ENCODE measurements around the gene SEPTIN1. TPM values are rescaled to one million over a fixed set of nuclear protein-coding genes. Genes with fewer than 3 reads are reported as not detected.
A peak's percentile ranks its signal among the peaks of the same experiment; 100 is the strongest.

The SEPTIN1 gene
- total RNA-seq, 2 donors from 2014 or later, result 1.1 to 2.3 TPM

DNA sequence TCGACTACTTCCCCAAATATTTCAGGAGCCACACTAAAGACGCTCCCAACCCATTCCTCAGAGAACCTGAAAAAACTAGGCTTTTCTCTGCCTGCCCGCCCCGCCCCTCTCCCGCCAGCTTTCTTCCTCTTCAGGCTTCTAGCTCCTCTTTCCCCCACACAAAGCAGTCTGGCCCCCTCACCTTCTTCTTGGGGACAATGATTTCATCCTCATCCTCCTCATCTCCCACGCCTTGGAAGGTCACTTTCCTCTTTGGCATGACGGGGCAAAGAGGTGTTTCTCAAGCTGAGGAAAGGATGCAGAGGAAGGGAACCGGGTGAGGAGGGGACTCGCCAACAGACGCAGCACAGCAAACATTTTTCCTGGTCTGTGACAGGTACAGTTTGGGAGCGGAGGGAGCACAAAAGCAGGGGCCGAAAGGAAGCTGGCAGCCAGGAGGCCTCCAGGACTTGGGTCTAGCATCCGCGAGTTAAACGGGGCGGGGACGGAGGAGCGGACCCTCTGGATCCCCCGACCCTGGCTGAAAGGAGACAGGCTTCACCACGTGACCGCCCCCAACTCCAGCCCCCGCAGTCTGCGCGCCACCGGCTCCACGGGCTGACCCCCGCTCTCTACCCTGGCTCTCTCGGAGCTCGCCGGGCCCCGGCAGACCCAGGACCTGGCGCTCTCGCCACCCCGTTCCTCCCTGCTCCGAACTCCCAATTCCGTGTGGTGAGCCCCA, 27.8 kb downstream of the SEPTIN1 start:
- no peaks in the 10 kb centered on the region for H3K9me3 ChIP-seq (ENCODE audit: control insufficient read depth, low read length)
- Mint-ChIP-seq H3K4me1 (peaks cover 14% of the 10 kb centered on the region), H3K9me3 (no peaks in the 10 kb centered on the region), H3K36me3 (ENCODE audit: low read depth) (peaks cover 43% of the 10 kb centered on the region), H3K27ac (peak overlapping the region; percentile 99), H3K27me3 (ENCODE audit: insufficient read depth) (no peaks in the 10 kb centered on the region), H3K4me3 (peak overlapping the region; percentile 96)
- peak overlapping the region; percentile 85 for H3K27ac ChIP-seq (ENCODE audit: low read depth, low read length)
- TF ChIP-seq, protein P1, sequence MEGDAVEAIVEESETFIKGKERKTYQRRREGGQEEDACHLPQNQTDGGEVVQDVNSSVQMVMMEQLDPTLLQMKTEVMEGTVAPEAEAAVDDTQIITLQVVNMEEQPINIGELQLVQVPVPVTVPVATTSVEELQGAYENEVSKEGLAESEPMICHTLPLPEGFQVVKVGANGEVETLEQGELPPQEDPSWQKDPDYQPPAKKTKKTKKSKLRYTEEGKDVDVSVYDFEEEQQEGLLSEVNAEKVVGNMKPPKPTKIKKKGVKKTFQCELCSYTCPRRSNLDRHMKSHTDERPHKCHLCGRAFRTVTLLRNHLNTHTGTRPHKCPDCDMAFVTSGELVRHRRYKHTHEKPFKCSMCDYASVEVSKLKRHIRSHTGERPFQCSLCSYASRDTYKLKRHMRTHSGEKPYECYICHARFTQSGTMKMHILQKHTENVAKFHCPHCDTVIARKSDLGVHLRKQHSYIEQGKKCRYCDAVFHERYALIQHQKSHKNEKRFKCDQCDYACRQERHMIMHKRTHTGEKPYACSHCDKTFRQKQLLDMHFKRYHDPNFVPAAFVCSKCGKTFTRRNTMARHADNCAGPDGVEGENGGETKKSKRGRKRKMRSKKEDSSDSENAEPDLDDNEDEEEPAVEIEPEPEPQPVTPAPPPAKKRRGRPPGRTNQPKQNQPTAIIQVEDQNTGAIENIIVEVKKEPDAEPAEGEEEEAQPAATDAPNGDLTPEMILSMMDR (conservative IDR thresholded peaks at IDR 0.05), result no peak
- H3K36me3 ChIP-seq (ENCODE audit: control insufficient read depth, insufficient read depth, low read length), result peaks cover 60% of the 10 kb centered on the region
- no peaks in the 10 kb centered on the region for H3K27me3 ChIP-seq (ENCODE audit: control insufficient read depth, insufficient read depth, low read length, poor library complexity, severe bottlenecking)
- DNase-seq, result no peak
- H3K4me3 ChIP-seq (ENCODE audit: low read length), result peak overlapping the region; percentile 93
- H3K4me1 ChIP-seq (ENCODE audit: control insufficient read depth, insufficient read depth, low read length), result peaks cover 9% of the 10 kb centered on the region
- WGBS, 2 experiments (ENCODE audit: insufficient coverage in 1 of 2, insufficient read length in 1 of 2), result 3 to 11% methylated on average over 14 to 36 of the region's 36 CpGs
- peak overlapping the region; percentile 96 for H3K9ac ChIP-seq (ENCODE audit: extremely low read depth, low read length, poor library complexity, severe bottlenecking)

DNA sequence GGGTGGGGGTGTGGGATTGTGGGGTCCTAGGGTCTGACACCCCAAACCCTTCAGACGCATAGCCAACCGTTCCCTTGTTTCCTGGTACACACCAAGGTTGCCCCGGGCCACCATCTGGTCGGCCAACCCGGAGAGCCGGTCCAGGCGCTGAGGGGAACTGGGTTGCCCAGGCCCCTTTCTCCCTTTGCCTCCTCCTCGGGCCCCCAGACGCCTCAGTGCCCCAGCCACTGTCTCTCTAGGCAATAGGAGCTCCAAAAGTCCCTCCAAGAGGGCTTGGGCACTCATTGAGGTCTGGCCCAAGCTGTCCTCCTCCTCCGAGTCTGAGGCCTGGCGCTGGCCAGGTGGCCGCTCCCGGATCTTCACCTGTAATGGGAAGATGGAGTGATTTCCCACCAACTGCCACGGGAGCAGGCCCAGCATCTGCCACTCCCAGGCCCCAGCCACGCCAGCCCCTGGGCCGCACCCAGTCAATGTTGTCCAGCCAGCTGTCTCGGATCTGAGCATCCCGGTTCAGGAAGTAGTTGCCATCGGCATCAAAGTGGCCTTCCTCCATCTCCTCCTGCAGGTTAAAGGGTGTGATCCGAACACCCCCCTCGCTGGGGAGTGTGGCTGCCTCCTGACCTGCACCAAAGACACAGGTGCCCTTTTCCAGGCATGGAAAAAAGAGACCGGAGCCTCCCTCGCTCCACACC, 28.8 kb downstream of the SEPTIN1 start:
- H3K27me3 Mint-ChIP-seq (ENCODE audit: insufficient read depth), result no peaks in the 10 kb centered on the region
- TF ChIP-seq, protein P1 (conservative IDR thresholded peaks at IDR 0.05), result no peak
- peak overlapping the region; percentile 96 for H3K4me3 Mint-ChIP-seq
- peaks cover 43% of the 10 kb centered on the region for H3K36me3 Mint-ChIP-seq (ENCODE audit: low read depth)
- H3K9ac ChIP-seq (ENCODE audit: extremely low read depth, low read length, poor library complexity, severe bottlenecking), result peak overlapping the region; percentile 96
- DNase-seq, result no peak
- H3K4me1 ChIP-seq (ENCODE audit: control insufficient read depth, insufficient read depth, low read length), result peaks cover 9% of the 10 kb centered on the region
- peaks cover 14% of the 10 kb centered on the region for H3K4me1 Mint-ChIP-seq
- no peaks in the 10 kb centered on the region for H3K27me3 ChIP-seq (ENCODE audit: control insufficient read depth, insufficient read depth, low read length, poor library complexity, severe bottlenecking)
- H3K36me3 ChIP-seq (ENCODE audit: control insufficient read depth, insufficient read depth, low read length), result peaks cover 56% of the 10 kb centered on the region
- no peaks in the 10 kb centered on the region for H3K9me3 ChIP-seq (ENCODE audit: control insufficient read depth, low read length)
- H3K27ac ChIP-seq (ENCODE audit: low read depth, low read length), result no peak overlapping the region
- peak overlapping the region; percentile 99 for H3K27ac Mint-ChIP-seq
- peak overlapping the region; percentile 93 for H3K4me3 ChIP-seq (ENCODE audit: low read length)
- no peaks in the 10 kb centered on the region for H3K9me3 Mint-ChIP-seq
- 94 to 98% methylated on average over 13 to 23 of the region's 23 CpGs for WGBS, 2 experiments (ENCODE audit: insufficient coverage in 1 of 2, insufficient read length in 1 of 2)

DNA sequence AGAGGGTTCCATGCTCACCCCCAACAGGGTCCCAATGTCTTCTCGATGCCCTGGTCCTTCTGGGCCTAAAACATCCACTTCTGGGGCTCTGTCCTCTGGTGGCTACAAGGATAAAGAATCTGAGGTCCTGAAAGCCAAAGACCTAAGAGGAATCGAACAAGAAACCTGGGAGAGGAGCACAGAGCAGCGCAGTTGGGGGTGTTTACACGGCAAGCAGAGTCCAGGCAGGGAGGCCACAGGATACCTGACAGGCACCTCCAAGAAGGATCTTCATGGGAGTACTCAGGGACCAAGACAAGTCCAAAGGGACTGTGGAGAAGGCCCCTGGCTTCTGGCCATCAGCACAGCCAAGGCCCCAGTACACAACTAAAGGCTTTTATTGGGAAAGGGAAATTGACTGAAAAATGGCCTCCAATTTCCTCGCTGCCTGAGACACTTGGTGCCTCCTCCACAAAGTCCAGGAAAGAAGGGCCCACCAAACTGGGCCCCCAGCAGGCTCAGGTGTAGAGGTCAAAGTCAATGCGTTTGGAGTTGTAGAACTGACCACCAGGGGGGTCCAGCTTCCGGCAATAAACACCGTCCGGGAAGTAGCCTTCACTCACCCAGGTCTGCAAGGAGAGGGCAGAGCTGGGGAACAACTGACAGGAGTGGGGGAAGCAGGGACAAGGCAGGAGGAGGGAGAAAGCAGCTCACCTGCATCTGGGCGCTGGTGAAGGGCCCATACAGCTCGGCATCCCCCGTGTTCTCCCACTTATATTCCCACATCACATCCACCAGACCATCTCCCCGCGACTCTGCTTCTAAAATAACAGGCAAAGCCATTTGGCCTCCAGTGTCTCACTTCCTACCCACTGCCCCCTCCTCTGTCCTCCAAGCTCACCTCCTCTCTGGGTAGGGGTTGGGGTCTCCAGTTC, 29.6 kb downstream of the SEPTIN1 start:
- peaks cover 14% of the 10 kb centered on the region for H3K4me1 Mint-ChIP-seq
- H3K27ac Mint-ChIP-seq, result peak overlapping the region; percentile 55
- H3K4me3 ChIP-seq (ENCODE audit: low read length), result no peak overlapping the region
- H3K4me3 Mint-ChIP-seq, result peak overlapping the region; percentile 96
- 92 to 95% methylated on average over 5 to 11 of the region's 14 CpGs for WGBS, 2 experiments (ENCODE audit: insufficient coverage in 1 of 2, insufficient read length in 1 of 2)
- H3K9me3 ChIP-seq (ENCODE audit: control insufficient read depth, low read length), result no peaks in the 10 kb centered on the region
- no peaks in the 10 kb centered on the region for H3K27me3 Mint-ChIP-seq (ENCODE audit: insufficient read depth)
- peaks cover 56% of the 10 kb centered on the region for H3K36me3 ChIP-seq (ENCODE audit: control insufficient read depth, insufficient read depth, low read length)
- no peaks in the 10 kb centered on the region for H3K27me3 ChIP-seq (ENCODE audit: control insufficient read depth, insufficient read depth, low read length, poor library complexity, severe bottlenecking)
- H3K36me3 Mint-ChIP-seq (ENCODE audit: low read depth), result peaks cover 43% of the 10 kb centered on the region
- H3K9ac ChIP-seq (ENCODE audit: extremely low read depth, low read length, poor library complexity, severe bottlenecking), result no peak overlapping the region
- H3K4me1 ChIP-seq (ENCODE audit: control insufficient read depth, insufficient read depth, low read length), result peaks cover 9% of the 10 kb centered on the region
- H3K27ac ChIP-seq (ENCODE audit: low read depth, low read length), result no peak overlapping the region
- TF ChIP-seq, protein P1 (conservative IDR thresholded peaks at IDR 0.05), result peak; percentile 67
- DNase-seq, result peak; percentile 68
- H3K9me3 Mint-ChIP-seq, result no peaks in the 10 kb centered on the region
